ENCODE measurements around the gene INIP. TPM values are rescaled to one million over a fixed set of nuclear protein-coding genes. Genes with fewer than 3 reads are reported as not detected.

Gene INIP
- total and polyA plus RNA-seq, 2 of the 13 experiments (the other 11 are each of a cell fraction or from before 2014, with no cell fraction given), result 13.6 to 28.6 TPM

GRCh38 chr9:112750016-112750763, 32.3 kb upstream of the INIP start, which contains the start of gene SNX30 (continued):
- TF ChIP-seq ZNF318 (CRISPR knock-in tag; IDR thresholded peaks at IDR 0.05), result 0 out of 2 replicates have a peak, but pooled peaks have one; percentile 26
- peak; percentile 69; the same call in 1 of the 2 replicates for TF ChIP-seq ATF2 (CRISPR knock-in tag; IDR thresholded peaks at IDR 0.05)
- TF ChIP-seq TRAFD1 (CRISPR knock-in tag; IDR thresholded peaks at IDR 0.05; ENCODE audit: borderline replicate concordance), result no peak
- TF ChIP-seq RFXAP (CRISPR knock-in tag; IDR thresholded peaks at IDR 0.05; ENCODE audit: borderline replicate concordance), result no peak
- TF ChIP-seq ARNTL (CRISPR knock-in tag; IDR thresholded peaks at IDR 0.05), result peak; percentile 78
- TF ChIP-seq POLR2AphosphoS2 (IDR thresholded peaks at IDR 0.05; ENCODE audit: low read depth, low read length), result no peak
- TF ChIP-seq KLF9 (CRISPR knock-in tag; IDR thresholded peaks at IDR 0.05; ENCODE audit: low read depth), result no peak
- TF ChIP-seq PHF8 (CRISPR knock-in tag; IDR thresholded peaks at IDR 0.05), result peak; percentile 88
- TF ChIP-seq ZBED4 (CRISPR knock-in tag; IDR thresholded peaks at IDR 0.05; ENCODE audit: borderline replicate concordance), result no peak
- 0 out of 2 replicates have a peak, but pooled peaks have one; percentile 49 for TF ChIP-seq ZMYM2 (CRISPR knock-in tag; IDR thresholded peaks at IDR 0.05)
- TF ChIP-seq KDM4B (CRISPR knock-in tag; IDR thresholded peaks at IDR 0.05), result no peak
- TF ChIP-seq PLRG1 (conservative IDR thresholded peaks at IDR 0.05), result no peak
- peak; percentile 78 for TF ChIP-seq KMT2B (CRISPR knock-in tag; IDR thresholded peaks at IDR 0.05)
- no peak for TF ChIP-seq GLI4 (CRISPR knock-in tag; IDR thresholded peaks at IDR 0.05; ENCODE audit: borderline replicate concordance)
